CD8-positive, alpha-beta memory T cell (primary cell): ENCODE measurements around the gene ZNF575. TPM values are rescaled to one million over a fixed set of nuclear protein-coding genes. Genes with fewer than 3 reads are reported as not detected.

ENCODE experiments used
- CTCF ChIA-PET: fragments of 350-600 bp; sonication (Branson Sonifier 250); formaldehyde crosslinking; loops from one replicate; lab custom pipeline; 2021; ENCODE audit warnings: antibody characterized with exemption; lab: Charles Lee
- POLR2A ChIA-PET: fragments of 350-600 bp; sonication (Branson Sonifier 250); formaldehyde crosslinking; loops from one replicate; lab custom pipeline; 2021; ENCODE audit warnings: antibody characterized with exemption; lab: Charles Lee
- DNase-seq, 5 donors: peaks; one replicate each; pipeline versions ENCODE4 v3.0.0 to v3.0.0-alpha.2; 2020 to 2022; ENCODE audit warnings: mixed read lengths in 1 of 5
- H3K27ac ChIP-seq: one replicate; pipeline ENCODE4 v1.7.0; 2013; ENCODE audit warnings: low read depth, mild to moderate bottlenecking, low read length, moderate library complexity
- H3K27me3 ChIP-seq: 2 replicates; pipeline ENCODE4 v1.7.0; 2013; ENCODE audit warnings: low read length, mild to moderate bottlenecking; ENCODE audit not compliant: insufficient read depth, poor library complexity, severe bottlenecking
- H3K36me3 ChIP-seq: 2 replicates; pipeline ENCODE4 v1.7.0; 2013; ENCODE audit warnings: mild to moderate bottlenecking, low read length, moderate library complexity; ENCODE audit not compliant: insufficient read depth
- H3K4me1 ChIP-seq: 2 replicates; pipeline ENCODE4 v1.7.0; 2013; ENCODE audit warnings: mild to moderate bottlenecking, low read length, moderate library complexity; ENCODE audit not compliant: insufficient read depth
- H3K4me3 ChIP-seq: 2 replicates; pipeline ENCODE4 v1.7.0; 2013; ENCODE audit warnings: mild to moderate bottlenecking, low read length
- H3K9me3 ChIP-seq: 2 replicates; pipeline ENCODE4 v1.7.0; 2013; ENCODE audit warnings: mild to moderate bottlenecking, low read length
- H3K27ac Mint-ChIP-seq, 8 donors: one replicate each; pipeline ENCODE4 v1.8.0; 2020 to 2021; ENCODE audit warnings: mixed read lengths in 8 of 8, mild to moderate bottlenecking in 6 of 8, inconsistent platforms in 3 of 8, moderate library complexity in 3 of 8
- H3K27me3 Mint-ChIP-seq, 2 donors: one replicate each; pipeline ENCODE4 v1.8.0; 2020 to 2021; ENCODE audit warnings: mixed read lengths in 2 of 2, mild to moderate bottlenecking in 1 of 2, moderate library complexity in 1 of 2
- H3K36me3 Mint-ChIP-seq, 3 donors: one replicate each; pipeline ENCODE4 v1.8.0; 2020 to 2021; ENCODE audit warnings: mixed read lengths in 3 of 3, inconsistent platforms in 1 of 3, mild to moderate bottlenecking in 1 of 3
- H3K4me1 Mint-ChIP-seq, 3 donors: one replicate each; pipeline ENCODE4 v1.8.0; 2020 to 2021; ENCODE audit warnings: mixed read lengths in 3 of 3, inconsistent platforms in 1 of 3, mild to moderate bottlenecking in 1 of 3
- H3K4me3 Mint-ChIP-seq, 7 donors: one replicate each; pipeline ENCODE4 v1.8.0; 2020 to 2021; ENCODE audit warnings: mixed read lengths in 7 of 7, mild to moderate bottlenecking in 6 of 7, moderate library complexity in 4 of 7, inconsistent platforms in 2 of 7
- H3K9me3 Mint-ChIP-seq, 5 donors: one replicate each; pipeline ENCODE4 v1.8.0; 2020 to 2022; ENCODE audit warnings: mixed read lengths in 5 of 5, mild to moderate bottlenecking in 3 of 5, moderate library complexity in 2 of 5, inconsistent platforms in 1 of 5
- polyA plus RNA-seq: library from polyadenylated mRNA; unstranded; fragments of 300-500 nt; fragmentation: Illumina TruSeq; gene quantifications from one replicate; pipeline ENCODE4 v1.2.3, GENCODE V29; 2021
- total RNA-seq, 2 experiments: library from RNA; stranded (reverse); gene quantifications; one replicate each; pipeline ENCODE4 v1.2.3, GENCODE V29; 2021

The ZNF575 gene
- total and polyA plus RNA-seq, 3 experiments from 2014 or later = 2.1 to 2.6 (median 2.3) TPM

DNA sequence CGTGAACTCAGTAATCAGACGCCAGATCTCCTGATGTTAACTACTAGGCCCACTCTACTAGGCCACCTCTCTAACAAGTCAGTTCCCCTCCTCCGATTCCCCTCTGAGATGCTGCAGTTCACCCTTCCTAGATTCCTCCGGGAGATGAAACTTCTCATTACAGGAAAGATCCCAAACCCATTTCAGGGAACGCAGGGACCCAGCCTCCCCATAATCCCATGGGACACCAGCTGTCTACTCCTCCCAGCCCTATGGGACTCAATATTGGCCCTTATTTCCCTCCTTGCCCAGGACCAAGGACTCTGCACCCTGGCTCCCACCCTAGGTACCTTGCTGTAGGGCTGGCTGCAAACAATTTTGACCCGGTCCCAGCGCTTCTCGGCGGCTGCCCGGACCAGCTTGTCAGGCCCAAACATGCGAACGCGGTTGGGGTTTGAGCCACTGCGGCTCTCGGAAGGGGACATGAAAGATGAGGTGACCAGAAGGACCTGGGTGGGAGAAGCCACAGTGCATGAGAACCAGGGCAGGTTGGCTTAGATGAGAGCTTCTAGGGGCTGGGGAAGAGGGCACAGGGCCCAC is 21.4 kb downstream of the ZNF575 start:
- Histone ChIP-seq H3K27me3 (no peaks in the 10 kb centered on the region), H3K4me1 (peaks cover 9% of the 10 kb centered on the region), H3K27ac (no peak overlapping the region), H3K4me3 (no peak overlapping the region), H3K9me3 (no peaks in the 10 kb centered on the region), H3K36me3 (peaks cover 43% of the 10 kb centered on the region)
- no peak overlapping the region for H3K4me3 Mint-ChIP-seq
- peaks cover 14 to 17% (median 15%) of the 10 kb centered on the region in 3 donors for H3K4me1 Mint-ChIP-seq
- CTCF ChIA-PET = interaction anchor here (0.6 to 6.9 kb wide), 29 partner anchors 8 to 122 kb away, joined by 3 to 124 read pairs (median 5); partner anchors contain the start of genes ETHE1, IRGQ, PHLDB3 and PINLYP
- POLR2A ChIA-PET = interaction anchor here (1.3 to 1.5 kb wide), 2 partner anchors 21 to 41 kb away, joined by 5 to 23 read pairs; partner anchors contain the start of genes IRGQ, ZNF575 and ZNF576
- peak overlapping the region in 5 of 8 donors; percentile 23 to 90 (median 72) for H3K27ac Mint-ChIP-seq
- H3K36me3 Mint-ChIP-seq = peaks cover 5 to 67% (median 12%) of the 10 kb centered on the region in 3 donors
- no peak for DNase-seq
- no peaks in the 10 kb centered on the region for H3K9me3 Mint-ChIP-seq
- no peaks in the 10 kb centered on the region for H3K27me3 Mint-ChIP-seq

DNA sequence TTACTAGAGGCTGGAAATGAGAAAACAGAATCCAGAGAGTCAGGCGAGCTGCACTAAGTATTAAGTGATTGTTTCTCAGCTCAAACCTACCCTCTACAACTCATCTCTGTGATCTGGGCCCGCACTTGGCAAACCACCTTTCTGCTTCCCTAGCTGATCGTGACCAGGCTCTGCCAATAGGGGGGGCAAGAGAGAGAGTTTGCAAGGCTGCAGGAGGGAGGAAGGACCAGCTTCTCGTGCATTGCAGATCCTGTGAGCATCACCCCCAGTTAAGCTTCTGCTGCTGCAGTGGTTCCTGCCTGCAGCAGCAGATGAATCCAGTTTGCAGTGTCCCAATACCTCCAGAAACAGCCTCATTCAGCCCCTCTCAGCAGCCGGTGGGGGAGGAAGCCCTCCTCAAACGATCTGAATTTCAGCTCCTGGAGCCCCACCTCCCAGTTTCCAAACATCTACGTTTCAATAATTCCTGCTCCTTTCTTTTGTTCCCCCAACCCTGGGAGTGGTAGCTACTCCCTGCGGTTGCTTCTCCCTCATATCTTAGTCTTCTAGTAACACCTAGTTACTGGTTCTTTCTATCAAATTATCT is 22.3 kb downstream of the ZNF575 start:
- Mint-ChIP-seq H3K27me3 (no peaks in the 10 kb centered on the region), H3K4me3 (peak overlapping the region in 1 of 7 donors; percentile 28), H3K4me1 (peaks cover 16 to 20% (median 18%) of the 10 kb centered on the region in 3 donors), H3K36me3 (peaks cover 5 to 62% (median 8%) of the 10 kb centered on the region in 3 donors), H3K9me3 (no peaks in the 10 kb centered on the region), H3K27ac (peak overlapping the region; percentile 25 to 86 (median 58))
- H3K27ac ChIP-seq = no peak overlapping the region
- no peaks in the 10 kb centered on the region for H3K27me3 ChIP-seq
- H3K4me1 ChIP-seq = peaks cover 9% of the 10 kb centered on the region
- DNase-seq = peak; percentile 74 to 87 (median 77)
- H3K4me3 ChIP-seq = no peak overlapping the region
- no peaks in the 10 kb centered on the region for H3K9me3 ChIP-seq
- ChIA-PET CTCF (interaction anchor here (0.6 to 6.9 kb wide), 33 partner anchors 8 to 123 kb away, joined by 3 to 124 read pairs (median 5); partner anchors contain the start of genes ETHE1, IRGQ, PHLDB3 and PINLYP), POLR2A (interaction anchor here (0.9 to 1.5 kb wide), 4 partner anchors 22 to 199 kb away, joined by 3 to 23 read pairs (median 4); partner anchors contain the start of genes IRGQ, ZNF575 and ZNF576)
- peaks cover 43% of the 10 kb centered on the region for H3K36me3 ChIP-seq

DNA sequence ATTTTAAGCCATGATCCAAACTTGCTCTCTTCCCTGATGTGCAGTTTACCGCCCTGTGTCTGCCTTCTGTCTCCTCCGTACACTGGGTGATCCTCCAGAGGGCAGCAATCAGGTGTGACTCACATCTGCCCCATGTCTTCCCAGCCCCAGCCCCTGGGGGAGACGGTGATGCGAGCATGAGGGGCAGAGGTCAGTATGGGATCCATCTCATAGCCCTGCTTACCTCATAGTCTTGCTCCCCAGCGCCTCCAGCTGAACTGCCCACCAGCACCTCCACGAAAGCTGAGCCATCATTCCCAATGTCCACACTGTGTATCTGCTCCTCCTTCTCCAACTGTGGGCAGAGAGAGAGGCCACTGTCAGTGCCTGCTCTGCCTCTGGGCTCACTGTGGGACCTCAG is 27.7 kb downstream of the ZNF575 start:
- Mint-ChIP-seq H3K27me3 (peaks cover 0 to 3% of the 10 kb centered on the region in 2 donors), H3K9me3 (no peaks in the 10 kb centered on the region), H3K4me3 (peak overlapping the region in 1 of 7 donors; percentile 61), H3K27ac (peak overlapping the region in 7 of 8 donors; percentile 33 to 95 (median 89)), H3K4me1 (peaks cover 45 to 56% (median 55%) of the 10 kb centered on the region in 3 donors), H3K36me3 (peaks cover 0 to 28% (median 11%) of the 10 kb centered on the region in 3 donors)
- Histone ChIP-seq H3K9me3 (no peaks in the 10 kb centered on the region), H3K27me3 (no peaks in the 10 kb centered on the region), H3K27ac (no peak overlapping the region), H3K4me3 (no peak overlapping the region), H3K36me3 (peaks cover 10% of the 10 kb centered on the region), H3K4me1 (peaks cover 47% of the 10 kb centered on the region)
- ChIA-PET CTCF (interaction anchor here (1.3 to 5.8 kb wide), 2 partner anchors 24 to 34 kb away, joined by 3 to 34 read pairs; partner anchors contain the start of genes IRGQ and ZNF576), POLR2A (no interaction called here)
- no peak for DNase-seq

DNA sequence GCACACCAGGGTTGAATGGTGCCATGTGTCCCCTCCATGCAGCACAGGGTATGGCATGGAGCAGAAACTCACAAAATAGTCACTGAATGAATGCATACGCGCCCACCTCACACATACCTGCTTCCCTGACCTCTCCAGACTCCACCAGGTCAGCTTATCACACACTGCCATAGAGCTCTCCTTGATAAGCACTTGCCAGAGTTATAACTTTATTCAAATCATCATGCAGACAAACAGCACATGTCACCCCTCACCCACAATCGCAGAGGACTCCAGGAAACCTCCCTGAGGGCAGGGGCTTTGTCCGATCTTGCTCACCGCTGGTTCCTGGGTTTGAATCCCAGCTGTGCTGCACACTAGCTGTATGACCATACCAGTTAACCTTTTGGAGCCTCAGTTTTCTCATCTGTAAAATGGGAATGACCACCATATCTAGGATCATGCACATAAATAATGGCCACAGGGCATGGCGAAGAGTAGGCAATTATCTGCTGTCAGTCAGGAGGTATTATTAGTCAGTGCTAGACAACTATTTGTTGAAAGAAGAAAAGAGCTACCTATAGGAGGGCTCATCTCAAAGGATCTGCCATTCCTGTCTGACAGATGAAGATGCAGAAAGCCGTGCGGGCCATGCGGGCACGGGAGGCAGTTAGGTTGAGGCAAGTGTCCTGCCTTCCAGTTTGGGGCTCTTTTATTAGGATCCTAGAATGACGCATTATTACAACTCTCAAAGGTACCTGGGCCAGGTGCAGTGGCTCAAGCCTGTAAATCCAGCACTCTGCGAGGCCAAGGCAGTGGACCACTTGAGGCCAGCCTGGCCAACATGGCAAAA is 28.4 kb downstream of the ZNF575 start:
- H3K27me3 Mint-ChIP-seq = peaks cover 0 to 3% of the 10 kb centered on the region in 2 donors
- H3K4me3 Mint-ChIP-seq = peak overlapping the region in 4 of 7 donors; percentile 11 to 69 (median 46)
- H3K4me1 Mint-ChIP-seq = peaks cover 44 to 56% (median 55%) of the 10 kb centered on the region in 3 donors
- DNase-seq = no peak
- H3K9me3 Mint-ChIP-seq = no peaks in the 10 kb centered on the region
- ChIA-PET CTCF (interaction anchor here (1.3 to 5.8 kb wide), 2 partner anchors 25 to 34 kb away, joined by 3 to 34 read pairs; partner anchors contain the start of genes IRGQ and ZNF576), POLR2A (interaction anchor here (0.7 kb wide), 1 partner anchor 72 kb away, joined by 6 read pairs; no protein-coding TSS in a partner anchor)
- Histone ChIP-seq H3K27me3 (no peaks in the 10 kb centered on the region), H3K36me3 (peaks cover 10% of the 10 kb centered on the region), H3K4me3 (peak overlapping the region; percentile 70), H3K9me3 (no peaks in the 10 kb centered on the region), H3K27ac (no peak overlapping the region), H3K4me1 (peaks cover 47% of the 10 kb centered on the region)
- H3K27ac Mint-ChIP-seq = peak overlapping the region; percentile 89 to 98 (median 94)
- H3K36me3 Mint-ChIP-seq = peaks cover 0 to 26% (median 11%) of the 10 kb centered on the region in 3 donors

DNA sequence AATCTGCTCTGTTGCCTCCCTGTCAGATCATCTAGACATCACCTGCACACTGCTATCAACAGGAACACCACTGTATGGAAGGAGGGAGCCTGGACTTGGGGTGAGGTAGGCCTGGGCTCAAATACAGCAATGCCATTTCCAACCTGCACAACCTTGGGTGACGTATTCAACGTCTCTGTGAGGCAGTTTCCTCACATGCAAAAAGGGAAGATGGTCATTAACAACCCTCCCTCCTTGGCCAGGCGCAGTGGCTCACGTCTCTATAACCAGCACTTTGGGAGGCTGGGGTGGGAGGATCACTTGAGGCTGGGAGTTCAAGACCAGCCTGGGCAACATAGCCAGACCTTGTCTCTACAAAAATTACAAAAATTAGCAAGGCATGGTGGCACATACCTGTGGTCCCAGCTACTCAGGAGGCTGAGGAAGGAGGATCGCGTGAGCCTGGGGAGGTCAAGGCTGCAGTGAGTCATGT is 29.3 kb downstream of the ZNF575 start:
- peak in 1 of 5 donors; percentile 17 for DNase-seq
- Histone ChIP-seq H3K36me3 (peaks cover 9% of the 10 kb centered on the region), H3K4me3 (peak overlapping the region; percentile 70), H3K27ac (peak overlapping the region; percentile 75), H3K9me3 (no peaks in the 10 kb centered on the region), H3K4me1 (peaks cover 47% of the 10 kb centered on the region), H3K27me3 (no peaks in the 10 kb centered on the region)
- no peaks in the 10 kb centered on the region for H3K9me3 Mint-ChIP-seq
- ChIA-PET POLR2A (interaction anchor here (0.7 to 2.0 kb wide), 4 partner anchors 13 to 72 kb away, joined by 3 to 8 read pairs (median 4); partner anchors contain the start of genes IRGQ, PINLYP, XRCC1 and ZNF576), CTCF (interaction anchor here (5.8 kb wide), 1 partner anchor 33 kb away, joined by 34 read pairs; the partner anchor contains the start of genes IRGQ and ZNF576)
- peaks cover 0 to 3% of the 10 kb centered on the region in 2 donors for H3K27me3 Mint-ChIP-seq
- peaks cover 0 to 24% (median 10%) of the 10 kb centered on the region in 3 donors for H3K36me3 Mint-ChIP-seq
- H3K4me1 Mint-ChIP-seq = peaks cover 47 to 61% (median 60%) of the 10 kb centered on the region in 3 donors
- peak overlapping the region; percentile 89 to 98 (median 94) for H3K27ac Mint-ChIP-seq
- H3K4me3 Mint-ChIP-seq = peak overlapping the region; percentile 32 to 82 (median 68)

DNA sequence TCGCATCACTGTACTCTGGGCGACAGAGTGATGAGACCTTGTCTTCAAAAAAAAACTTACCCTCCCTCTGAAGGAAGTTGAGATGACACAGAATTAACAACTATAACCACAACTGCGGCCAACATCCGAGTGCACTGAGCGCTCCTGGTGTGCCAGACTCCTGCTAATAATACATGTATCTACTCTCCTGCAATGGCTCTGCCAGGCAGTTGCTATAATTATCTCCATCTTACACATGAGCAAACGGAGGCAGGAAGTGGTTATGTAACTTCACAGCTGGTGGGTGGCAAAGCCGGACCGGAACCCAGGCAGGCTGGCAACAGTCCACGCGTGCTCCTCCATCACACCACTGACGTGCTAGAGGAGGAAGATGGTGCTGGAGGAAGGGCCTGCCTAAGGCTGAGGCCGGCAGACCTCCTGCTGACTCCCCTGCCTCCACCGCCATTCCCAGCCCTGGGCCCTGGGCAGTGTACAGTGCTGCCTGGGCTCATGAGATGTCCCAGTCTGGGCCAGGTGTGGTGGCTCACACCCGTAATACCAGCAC is 29.8 kb downstream of the ZNF575 start:
- Mint-ChIP-seq H3K4me1 (peaks cover 47 to 61% (median 60%) of the 10 kb centered on the region in 3 donors), H3K9me3 (no peaks in the 10 kb centered on the region), H3K27me3 (peaks cover 0 to 3% of the 10 kb centered on the region in 2 donors), H3K36me3 (peaks cover 0 to 23% (median 8%) of the 10 kb centered on the region in 3 donors), H3K4me3 (peak overlapping the region; percentile 32 to 82 (median 68)), H3K27ac (peak overlapping the region; percentile 89 to 98 (median 94))
- DNase-seq = peak; percentile 74 to 93 (median 79)
- Histone ChIP-seq H3K4me1 (peaks cover 47% of the 10 kb centered on the region), H3K27me3 (no peaks in the 10 kb centered on the region), H3K36me3 (peaks cover 4% of the 10 kb centered on the region), H3K9me3 (no peaks in the 10 kb centered on the region), H3K27ac (peak overlapping the region; percentile 75), H3K4me3 (peak overlapping the region; percentile 70)
- ChIA-PET CTCF (interaction anchor here (5.8 kb wide), 1 partner anchor 32 kb away, joined by 34 read pairs; the partner anchor contains the start of genes IRGQ and ZNF576), POLR2A (interaction anchor here (0.7 to 2.0 kb wide), 3 partner anchors 12 to 55 kb away, joined by 3 to 8 read pairs (median 3); partner anchors contain the start of genes IRGQ, PINLYP, XRCC1 and ZNF576)
